ENCODE measurements around the gene JPH4.

GRCh38 chr14:23540141-23540469 lies 38.5 kb downstream of the JPH4 start:
- TF ChIP-seq CTCF (IDR thresholded peaks at IDR 0.05) (no peak), POLR2AphosphoS5 (IDR thresholded peaks at IDR 0.05) (no peak), POLR2A (IDR thresholded peaks at IDR 0.05) (no peak)
